ENCODE measurements around the gene CLASRP. TPM values are rescaled to one million over a fixed set of nuclear protein-coding genes. Genes with fewer than 3 reads are reported as not detected.
"Not testable (repeated sequence)": the region's sequence is repeated elsewhere in the genome, so short reads cannot be mapped to it uniquely, and the experiment has no call there.

The CLASRP gene
- total RNA-seq, 1 donor from 2014 or later = 51.8 TPM

- peak; percentile 48 for DNase-seq (ENCODE audit: low read depth)
Measured at GRCh38 chr19:45100201-45100600, 61.4 kb downstream of the CLASRP start.

GRCh38 chr19:45100846-45101252 lies 62.0 kb downstream of the CLASRP start:
- DNase-seq (ENCODE audit: low read depth) = no peak

GRCh38 chr19:45101806-45102205 lies 63.0 kb downstream of the CLASRP start:
- DNase-seq (ENCODE audit: low read depth) = no peak

- no peak for DNase-seq (ENCODE audit: low read depth)
Measured at GRCh38 chr19:45102481-45102880, 63.6 kb downstream of the CLASRP start.

GRCh38 chr19:45103156-45103507 lies 64.3 kb downstream of the CLASRP start:
- DNase-seq (ENCODE audit: low read depth) = no peak

GRCh38 chr19:45103508-45104319 lies 64.9 kb downstream of the CLASRP start:
- DNase-seq (ENCODE audit: low read depth) = no peak

- peak; percentile 32 for DNase-seq (ENCODE audit: low read depth)
Measured at GRCh38 chr19:45104658-45105349, 66.0 kb downstream of the CLASRP start.

GRCh38 chr19:45106363-45106762 lies 67.5 kb downstream of the CLASRP start:
- not testable (repeated sequence) for DNase-seq (ENCODE audit: low read depth)

- no peak for DNase-seq (ENCODE audit: low read depth)
Measured at GRCh38 chr19:45107621-45108150, 68.8 kb downstream of the CLASRP start.

- DNase-seq (ENCODE audit: low read depth) = no peak
Measured at GRCh38 chr19:45110851-45111266, 72.0 kb downstream of the CLASRP start.

- DNase-seq (ENCODE audit: low read depth) = no peak
Measured at GRCh38 chr19:45112111-45112827, 73.4 kb downstream of the CLASRP start.

- DNase-seq (ENCODE audit: low read depth) = no peak
Measured at GRCh38 chr19:45113628-45114027, 74.8 kb downstream of the CLASRP start.

- DNase-seq (ENCODE audit: low read depth) = no peak
Measured at GRCh38 chr19:45114116-45114515, 75.3 kb downstream of the CLASRP start.

GRCh38 chr19:45115809-45116615 lies 77.2 kb downstream of the CLASRP start:
- peak; percentile 100 for DNase-seq (ENCODE audit: low read depth)

- peak; percentile 88 for DNase-seq (ENCODE audit: low read depth)
Measured at GRCh38 chr19:45117167-45117594, 78.3 kb downstream of the CLASRP start.

- no peak for DNase-seq (ENCODE audit: low read depth)
Measured at GRCh38 chr19:45117671-45118070, 78.8 kb downstream of the CLASRP start.

GRCh38 chr19:45118106-45118505 lies 79.3 kb downstream of the CLASRP start:
- peak; percentile 71 for DNase-seq (ENCODE audit: low read depth)

GRCh38 chr19:45118591-45119355 lies 79.9 kb downstream of the CLASRP start:
- peak; percentile 79 for DNase-seq (ENCODE audit: low read depth)

GRCh38 chr19:45119582-45119981 lies 80.7 kb downstream of the CLASRP start:
- DNase-seq (ENCODE audit: low read depth) = no peak
